SK-N-SH treated with all-trans-retinoic acid at 6 μM for 48 hours (cell line): ENCODE results near the gene PCBD1.

Experiments used
- ARNTL ChIP-seq: fragments of 450-650 bp; formaldehyde crosslinking; IDR thresholded peaks from 2 replicates; pipeline ENCODE4 v1.5.0; 2020; ENCODE audit warnings: low read depth, mild to moderate bottlenecking, moderate library complexity, borderline replicate concordance
- CSDC2 ChIP-seq: fragments of 250-450 bp; sonication (Bioruptor Pico); IDR thresholded peaks from 2 replicates; pipeline ENCODE4 v1.5.0; 2020; ENCODE audit warnings: mild to moderate bottlenecking, moderate library complexity
- CSRNP3 ChIP-seq: fragments of 250-450 bp; sonication (Bioruptor Pico); IDR thresholded peaks from 2 replicates; pipeline ENCODE4 v1.5.1; 2021; ENCODE audit warnings: mild to moderate bottlenecking, moderate library complexity
- POU6F1 ChIP-seq: fragments of 250-450 bp; sonication (Bioruptor Pico); IDR thresholded peaks from 2 replicates; pipeline ENCODE4 v1.8.0; 2021; ENCODE audit warnings: low read depth, mild to moderate bottlenecking, moderate library complexity, borderline replicate concordance
- PPARA ChIP-seq: fragments of 250-450 bp; sonication (Bioruptor Pico); IDR thresholded peaks from 2 replicates; pipeline ENCODE4 v1.5.0; 2020; ENCODE audit warnings: mild to moderate bottlenecking, borderline replicate concordance
- RARB ChIP-seq: fragments of 250-450 bp; sonication (Bioruptor Pico); IDR thresholded peaks from 2 replicates; pipeline ENCODE4 v1.8.0; 2021; ENCODE audit warnings: mild to moderate bottlenecking, moderate library complexity
- TCF4 ChIP-seq: fragments of 250-450 bp; sonication (Bioruptor Pico); IDR thresholded peaks from 2 replicates; pipeline ENCODE4 v1.8.0; 2021; ENCODE audit warnings: mild to moderate bottlenecking, moderate library complexity, borderline replicate concordance
- TOX ChIP-seq: fragments of 250-450 bp; sonication (Bioruptor Pico); IDR thresholded peaks from 2 replicates; pipeline ENCODE4 v1.8.0; 2021; ENCODE audit warnings: mild to moderate bottlenecking, moderate library complexity, borderline replicate concordance
- ZC3H10 ChIP-seq: fragments of 250-450 bp; sonication (Bioruptor Pico); IDR thresholded peaks from 2 replicates; pipeline ENCODE4 v1.5.1; 2021; ENCODE audit warnings: mild to moderate bottlenecking, moderate library complexity
- ZFP30 ChIP-seq: fragments of 450-650 bp; formaldehyde crosslinking; IDR thresholded peaks from 2 replicates; pipeline ENCODE4 v1.5.0; 2022; ENCODE audit warnings: mild to moderate bottlenecking, moderate library complexity
- ZNF70 ChIP-seq: fragments of 450-650 bp; formaldehyde crosslinking; IDR thresholded peaks from 2 replicates; pipeline ENCODE4 v1.5.0; 2020; ENCODE audit warnings: mild to moderate bottlenecking, moderate library complexity
- ZNF8 ChIP-seq: fragments of 450-650 bp; formaldehyde crosslinking; IDR thresholded peaks from 2 replicates; pipeline ENCODE4 v1.5.0; 2020; ENCODE audit warnings: mild to moderate bottlenecking, moderate library complexity

- TF ChIP-seq ZC3H10 (CRISPR knock-in tag) = no peak
- no peak for TF ChIP-seq PPARA (CRISPR knock-in tag)
- TF ChIP-seq TOX = no peak
- no peak for TF ChIP-seq ZNF70 (CRISPR knock-in tag)
- no peak for TF ChIP-seq ARNTL (CRISPR knock-in tag)
- TF ChIP-seq RARB (CRISPR knock-in tag) = no peak
- no peak for TF ChIP-seq CSRNP3
- no peak for TF ChIP-seq CSDC2 (CRISPR knock-in tag)
- TF ChIP-seq POU6F1 = no peak
- no peak for TF ChIP-seq TCF4 (CRISPR knock-in tag)
- no peak for TF ChIP-seq ZNF8 (CRISPR knock-in tag)
- no peak for TF ChIP-seq ZFP30 (CRISPR knock-in tag)
These were observed 42.5 kb downstream of the PCBD1 start for GRCh38 chr10:70845816-70846215.
